Osteocyte (in vitro differentiated cells): ENCODE measurements around the gene SRD5A1. TPM values are rescaled to one million over a fixed set of nuclear protein-coding genes. Genes with fewer than 3 reads are reported as not detected.

Experiments
- DNase-seq: peaks from one replicate; pipeline ENCODE4 v3.0.0; 2021; ENCODE audit warnings: mixed read lengths; ENCODE audit not compliant: unreplicated experiment; ENCODE audit errors: extremely low spot score
- H3K27ac Mint-ChIP-seq: one replicate; pipeline ENCODE4 v1.8.0; 2021; ENCODE audit warnings: mild to moderate bottlenecking, mixed read lengths; ENCODE audit not compliant: unreplicated experiment
- H3K27me3 Mint-ChIP-seq: one replicate; pipeline ENCODE4 v1.8.0; 2021; ENCODE audit warnings: mixed read lengths; ENCODE audit not compliant: unreplicated experiment
- H3K36me3 Mint-ChIP-seq: one replicate; pipeline ENCODE4 v1.8.0; 2021; ENCODE audit warnings: mixed read lengths; ENCODE audit not compliant: unreplicated experiment
- H3K4me1 Mint-ChIP-seq: one replicate; pipeline ENCODE4 v1.8.0; 2021; ENCODE audit warnings: mixed read lengths; ENCODE audit not compliant: unreplicated experiment
- H3K4me3 Mint-ChIP-seq: one replicate; pipeline ENCODE4 v1.8.0; 2021; ENCODE audit warnings: mild to moderate bottlenecking, moderate library complexity, mixed read lengths; ENCODE audit not compliant: unreplicated experiment
- H3K9me3 Mint-ChIP-seq: one replicate; pipeline ENCODE4 v1.8.0; 2021; ENCODE audit warnings: mixed read lengths; ENCODE audit not compliant: unreplicated experiment
- total RNA-seq: library from RNA; stranded (reverse); gene quantifications from 2 replicates; pipeline ENCODE4 v1.2.1, GENCODE V29; 2021
- TF ChIP-seq, protein P1 (sequence below): fragments of 200-600 bp; sonication (generic); IDR thresholded peaks from 2 replicates; pipeline ENCODE4 v1.5.0; 2021; ENCODE audit warnings: antibody characterized with exemption, mild to moderate bottlenecking, moderate library complexity

Gene SRD5A1
- total RNA-seq, 1 donor from 2014 or later, result 25.0 TPM

DNA sequence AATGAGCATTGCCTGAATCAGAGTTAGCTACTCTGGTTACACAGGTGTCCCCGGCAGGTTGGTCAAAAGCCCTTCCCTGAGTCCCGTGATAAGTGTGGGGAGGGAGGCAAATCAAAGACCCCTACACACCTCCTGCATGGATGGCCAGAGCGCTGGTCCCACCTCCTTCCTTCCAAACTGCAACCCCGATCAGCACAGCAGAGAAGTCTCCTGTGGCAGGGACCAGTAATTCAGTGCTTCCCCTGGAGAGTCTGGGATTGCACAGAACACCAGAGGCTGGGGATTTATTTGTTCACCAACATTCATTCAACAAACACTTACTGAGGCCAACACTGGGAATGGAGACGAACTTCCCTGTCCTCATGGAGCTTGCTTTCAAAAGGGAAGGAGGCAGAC, 46.6 kb upstream of the SRD5A1 start:
- Mint-ChIP-seq H3K36me3 (no peaks in the 10 kb centered on the region), H3K27ac (no peak overlapping the region), H3K27me3 (peaks cover 54% of the 10 kb centered on the region), H3K9me3 (no peaks in the 10 kb centered on the region), H3K4me3 (no peak overlapping the region), H3K4me1 (peaks cover 1% of the 10 kb centered on the region)
- TF ChIP-seq, protein P1, sequence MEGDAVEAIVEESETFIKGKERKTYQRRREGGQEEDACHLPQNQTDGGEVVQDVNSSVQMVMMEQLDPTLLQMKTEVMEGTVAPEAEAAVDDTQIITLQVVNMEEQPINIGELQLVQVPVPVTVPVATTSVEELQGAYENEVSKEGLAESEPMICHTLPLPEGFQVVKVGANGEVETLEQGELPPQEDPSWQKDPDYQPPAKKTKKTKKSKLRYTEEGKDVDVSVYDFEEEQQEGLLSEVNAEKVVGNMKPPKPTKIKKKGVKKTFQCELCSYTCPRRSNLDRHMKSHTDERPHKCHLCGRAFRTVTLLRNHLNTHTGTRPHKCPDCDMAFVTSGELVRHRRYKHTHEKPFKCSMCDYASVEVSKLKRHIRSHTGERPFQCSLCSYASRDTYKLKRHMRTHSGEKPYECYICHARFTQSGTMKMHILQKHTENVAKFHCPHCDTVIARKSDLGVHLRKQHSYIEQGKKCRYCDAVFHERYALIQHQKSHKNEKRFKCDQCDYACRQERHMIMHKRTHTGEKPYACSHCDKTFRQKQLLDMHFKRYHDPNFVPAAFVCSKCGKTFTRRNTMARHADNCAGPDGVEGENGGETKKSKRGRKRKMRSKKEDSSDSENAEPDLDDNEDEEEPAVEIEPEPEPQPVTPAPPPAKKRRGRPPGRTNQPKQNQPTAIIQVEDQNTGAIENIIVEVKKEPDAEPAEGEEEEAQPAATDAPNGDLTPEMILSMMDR, result no peak
- no peak for DNase-seq

DNA sequence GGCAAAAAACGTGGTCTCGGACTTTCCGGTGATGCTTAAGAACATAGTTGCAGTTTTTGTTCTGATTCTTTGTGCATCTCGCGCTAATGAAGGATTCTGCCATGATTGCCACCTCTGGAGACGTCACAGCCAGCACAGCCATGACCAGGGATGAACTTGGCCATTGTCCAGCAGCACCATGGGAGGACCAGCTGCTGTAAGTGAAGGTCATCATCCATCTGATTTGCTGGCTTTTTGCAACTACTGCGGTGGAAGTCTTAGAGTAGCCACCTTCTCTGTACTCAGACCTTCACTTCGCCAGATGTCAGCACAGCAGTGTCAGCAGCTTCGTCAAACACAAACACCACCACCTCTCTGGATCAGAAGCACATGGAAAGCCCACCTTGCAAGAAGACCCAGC, 46.1 kb upstream of the SRD5A1 start:
- H3K9me3 Mint-ChIP-seq, result no peaks in the 10 kb centered on the region
- H3K27ac Mint-ChIP-seq, result no peak overlapping the region
- peaks cover 52% of the 10 kb centered on the region for H3K27me3 Mint-ChIP-seq
- no peak overlapping the region for H3K4me3 Mint-ChIP-seq
- H3K36me3 Mint-ChIP-seq, result no peaks in the 10 kb centered on the region
- DNase-seq, result no peak
- H3K4me1 Mint-ChIP-seq, result peaks cover 1% of the 10 kb centered on the region
- TF ChIP-seq, protein P1, result no peak

GRCh38 chr5:6590581-6590980, 42.7 kb upstream of the SRD5A1 start:
- Mint-ChIP-seq H3K36me3 (no peaks in the 10 kb centered on the region), H3K27me3 (peaks cover 30% of the 10 kb centered on the region), H3K27ac (no peak overlapping the region), H3K4me1 (no peaks in the 10 kb centered on the region), H3K4me3 (no peak overlapping the region), H3K9me3 (no peaks in the 10 kb centered on the region)
- peak; percentile 15 for DNase-seq
- TF ChIP-seq, protein P1, result no peak

DNA sequence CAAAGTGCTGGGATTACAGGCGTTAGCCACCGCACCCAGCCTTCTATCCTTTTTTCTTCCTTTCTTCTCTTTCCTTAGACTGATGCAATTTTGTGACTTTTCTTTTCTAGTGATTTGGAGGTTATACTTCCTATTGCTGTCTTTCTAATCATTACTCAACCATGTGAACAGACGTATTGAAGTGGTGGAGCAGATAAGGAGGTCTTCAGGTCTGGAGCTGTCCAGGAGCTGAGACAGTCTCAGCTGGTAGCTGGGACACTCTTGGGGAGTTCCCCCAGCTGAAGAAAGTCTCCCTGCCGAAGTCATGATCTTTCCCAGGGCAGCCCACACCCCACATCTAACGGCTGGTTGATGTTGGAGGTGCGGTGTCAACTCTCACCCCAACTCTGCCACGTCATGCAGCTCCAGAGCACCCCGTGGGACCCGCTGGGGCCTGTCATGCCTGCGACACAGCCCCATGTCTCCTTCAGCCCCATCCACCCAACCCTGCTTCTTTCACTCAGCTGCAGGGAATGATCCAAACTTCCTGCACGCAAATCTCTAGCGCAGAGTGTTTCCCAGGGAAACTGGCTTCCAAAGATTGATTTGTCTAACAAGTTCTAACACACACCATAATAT, 41.5 kb upstream of the SRD5A1 start:
- no peak overlapping the region for H3K4me3 Mint-ChIP-seq
- DNase-seq, result no peak

GRCh38 chr5:6592601-6593000, 40.6 kb upstream of the SRD5A1 start:
- TF ChIP-seq, protein P1, result no peak
- H3K4me3 Mint-ChIP-seq, result no peak overlapping the region
- no peak overlapping the region for H3K27ac Mint-ChIP-seq
- H3K27me3 Mint-ChIP-seq, result peaks cover 22% of the 10 kb centered on the region
- no peak for DNase-seq
- no peaks in the 10 kb centered on the region for H3K9me3 Mint-ChIP-seq
- H3K36me3 Mint-ChIP-seq, result peaks cover 15% of the 10 kb centered on the region
- no peaks in the 10 kb centered on the region for H3K4me1 Mint-ChIP-seq

More for the DNA sequence above, 41.5 kb upstream of the SRD5A1 start:
- H3K27ac Mint-ChIP-seq, result no peak overlapping the region
- TF ChIP-seq, protein P1, result no peak
- no peaks in the 10 kb centered on the region for H3K4me1 Mint-ChIP-seq
- peaks cover 23% of the 10 kb centered on the region for H3K27me3 Mint-ChIP-seq
- H3K9me3 Mint-ChIP-seq, result no peaks in the 10 kb centered on the region
- peaks cover 7% of the 10 kb centered on the region for H3K36me3 Mint-ChIP-seq
